Measurements from ENCODE around the gene MRPL4.

MRPL4 gene

GRCh38 chr19:10214784-10215183 lies 37.2 kb upstream of the MRPL4 start:
- no peak overlapping the region for H2AK5ac ChIP-seq (ENCODE audit: low read depth, low read length)
- no peak overlapping the region for H4K91ac ChIP-seq (ENCODE audit: low read depth, low read length, poor library complexity)
- no peak overlapping the region for H2AFZ ChIP-seq (ENCODE audit: low read length)
- no peak overlapping the region for H3K14ac ChIP-seq (ENCODE audit: low read length)
- no peak overlapping the region for H3K4ac ChIP-seq (ENCODE audit: low read length)
- H3K4me1 ChIP-seq (ENCODE audit: control insufficient read depth in 2 of 2, insufficient read depth in 1 of 2, low read depth in 1 of 2, low read length in 2 of 2), result no peaks in the 10 kb centered on the region
- H3K27ac ChIP-seq (replicated peaks; ENCODE audit: low read length), result no peak overlapping the region
- WGBS, 2 donors (ENCODE audit: extremely low coverage in 2 of 2, insufficient read length in 2 of 2, insufficient replicate concordance in 1 of 2), result no CpG with 5 or more reads among the region's 5 CpGs
- H3K9ac ChIP-seq (ENCODE audit: low read depth, low read length, poor library complexity), result no peak overlapping the region
- H3K36me3 ChIP-seq (replicated peaks in 1 of 2; ENCODE audit: control insufficient read depth in 2 of 2, insufficient read depth in 2 of 2, low read length in 2 of 2), result no peaks in the 10 kb centered on the region
- H2BK5ac ChIP-seq (ENCODE audit: low read length), result no peak overlapping the region
- no peak overlapping the region for H3K23ac ChIP-seq (ENCODE audit: low read depth, low read length, poor library complexity)
- H4K8ac ChIP-seq (ENCODE audit: low read depth, low read length), result no peak overlapping the region
- H3K9me3 ChIP-seq (replicated peaks in 1 of 2; ENCODE audit: control insufficient read depth in 2 of 2, insufficient read depth in 1 of 2, low read depth in 1 of 2, low read length in 2 of 2), result no peaks in the 10 kb centered on the region
- no peak overlapping the region for H3K4me3 ChIP-seq (ENCODE audit: low read length in 2 of 2)
- H3K27me3 ChIP-seq (ENCODE audit: control insufficient read depth in 3 of 3, insufficient read depth in 3 of 3, low read depth in 1 of 3, low read length in 3 of 3), result no peaks in the 10 kb centered on the region
- no peak overlapping the region for H2BK12ac ChIP-seq (ENCODE audit: low read length)
- DNase-seq (ENCODE audit: low spot score), result no peak
- no peak overlapping the region for H3K4me2 ChIP-seq (ENCODE audit: insufficient read depth, low read length, poor library complexity, severe bottlenecking)
- no peak overlapping the region for H2BK120ac ChIP-seq (ENCODE audit: low read depth, low read length)
- no peaks in the 10 kb centered on the region for H3K79me1 ChIP-seq (ENCODE audit: low read depth, low read length)
- H3K18ac ChIP-seq (ENCODE audit: low read length), result no peak overlapping the region
- no peak overlapping the region for H2BK15ac ChIP-seq (ENCODE audit: low read length)

GRCh38 chr19:10217085-10217484 lies 34.9 kb upstream of the MRPL4 start:
- Histone ChIP-seq H3K27me3 (ENCODE audit: control insufficient read depth in 3 of 3, insufficient read depth in 3 of 3, low read depth in 1 of 3, low read length in 3 of 3) (no peaks in the 10 kb centered on the region), H4K91ac (ENCODE audit: low read depth, low read length, poor library complexity) (no peak overlapping the region), H3K14ac (ENCODE audit: low read length) (no peak overlapping the region), H3K4me2 (ENCODE audit: insufficient read depth, low read length, poor library complexity, severe bottlenecking) (no peak overlapping the region), H2BK120ac (ENCODE audit: low read depth, low read length) (no peak overlapping the region), H3K18ac (ENCODE audit: low read length) (no peak overlapping the region), H3K4ac (ENCODE audit: low read length) (no peak overlapping the region), H3K9ac (ENCODE audit: low read depth, low read length, poor library complexity) (no peak overlapping the region), H4K8ac (ENCODE audit: low read depth, low read length) (no peak overlapping the region), H3K36me3 (replicated peaks in 1 of 2; ENCODE audit: control insufficient read depth in 2 of 2, insufficient read depth in 2 of 2, low read length in 2 of 2) (peaks cover 0 to 2% of the 10 kb centered on the region in 2 donors), H2BK15ac (ENCODE audit: low read length) (no peak overlapping the region), H3K4me1 (ENCODE audit: control insufficient read depth in 2 of 2, insufficient read depth in 1 of 2, low read depth in 1 of 2, low read length in 2 of 2) (no peaks in the 10 kb centered on the region), H2AK5ac (ENCODE audit: low read depth, low read length) (no peak overlapping the region), H2AFZ (ENCODE audit: low read length) (no peak overlapping the region), H3K4me3 (ENCODE audit: low read length in 2 of 2) (no peak overlapping the region), H2BK5ac (ENCODE audit: low read length) (no peak overlapping the region), H2BK12ac (ENCODE audit: low read length) (no peak overlapping the region), H3K23ac (ENCODE audit: low read depth, low read length, poor library complexity) (no peak overlapping the region), H3K9me3 (replicated peaks in 1 of 2; ENCODE audit: control insufficient read depth in 2 of 2, insufficient read depth in 1 of 2, low read depth in 1 of 2, low read length in 2 of 2) (no peaks in the 10 kb centered on the region), H3K79me1 (ENCODE audit: low read depth, low read length) (no peaks in the 10 kb centered on the region), H3K27ac (replicated peaks; ENCODE audit: low read length) (no peak overlapping the region)
- DNase-seq (ENCODE audit: low spot score), result no peak
- no CpG with 5 or more reads among the region's 9 CpGs for WGBS, 2 donors (ENCODE audit: extremely low coverage in 2 of 2, insufficient read length in 2 of 2, insufficient replicate concordance in 1 of 2)

- Histone ChIP-seq H3K9ac (ENCODE audit: low read depth, low read length, poor library complexity) (no peak overlapping the region), H2BK120ac (ENCODE audit: low read depth, low read length) (no peak overlapping the region), H2AK5ac (ENCODE audit: low read depth, low read length) (no peak overlapping the region), H3K23ac (ENCODE audit: low read depth, low read length, poor library complexity) (no peak overlapping the region), H3K4ac (ENCODE audit: low read length) (no peak overlapping the region), H3K9me3 (replicated peaks in 1 of 2; ENCODE audit: control insufficient read depth in 2 of 2, insufficient read depth in 1 of 2, low read depth in 1 of 2, low read length in 2 of 2) (no peaks in the 10 kb centered on the region), H2AFZ (ENCODE audit: low read length) (no peak overlapping the region), H3K4me2 (ENCODE audit: insufficient read depth, low read length, poor library complexity, severe bottlenecking) (no peak overlapping the region), H2BK5ac (ENCODE audit: low read length) (no peak overlapping the region), H4K8ac (ENCODE audit: low read depth, low read length) (no peak overlapping the region), H3K14ac (ENCODE audit: low read length) (no peak overlapping the region), H3K4me1 (ENCODE audit: control insufficient read depth in 2 of 2, insufficient read depth in 1 of 2, low read depth in 1 of 2, low read length in 2 of 2) (no peaks in the 10 kb centered on the region), H3K4me3 (ENCODE audit: low read length in 2 of 2) (no peak overlapping the region), H3K79me1 (ENCODE audit: low read depth, low read length) (peaks cover 7% of the 10 kb centered on the region), H3K36me3 (replicated peaks in 1 of 2; ENCODE audit: control insufficient read depth in 2 of 2, insufficient read depth in 2 of 2, low read length in 2 of 2) (peaks cover 15 to 19% of the 10 kb centered on the region in 2 donors), H3K18ac (ENCODE audit: low read length) (no peak overlapping the region), H2BK15ac (ENCODE audit: low read length) (no peak overlapping the region), H4K91ac (ENCODE audit: low read depth, low read length, poor library complexity) (no peak overlapping the region), H3K27me3 (ENCODE audit: control insufficient read depth in 3 of 3, insufficient read depth in 3 of 3, low read depth in 1 of 3, low read length in 3 of 3) (no peaks in the 10 kb centered on the region), H2BK12ac (ENCODE audit: low read length) (no peak overlapping the region), H3K27ac (replicated peaks; ENCODE audit: low read length) (no peak overlapping the region)
- no peak for DNase-seq (ENCODE audit: low spot score)
- no CpG with 5 or more reads among the region's 3 CpGs for WGBS, 2 donors (ENCODE audit: extremely low coverage in 2 of 2, insufficient read length in 2 of 2, insufficient replicate concordance in 1 of 2)
Measured at GRCh38 chr19:10219678-10220077, 32.3 kb upstream of the MRPL4 start.

GRCh38 chr19:10220695-10221094 lies 31.3 kb upstream of the MRPL4 start:
- H2BK120ac ChIP-seq (ENCODE audit: low read depth, low read length), result no peak overlapping the region
- no peak overlapping the region for H3K14ac ChIP-seq (ENCODE audit: low read length)
- no peak overlapping the region for H3K9ac ChIP-seq (ENCODE audit: low read depth, low read length, poor library complexity)
- H3K18ac ChIP-seq (ENCODE audit: low read length), result no peak overlapping the region
- H3K23ac ChIP-seq (ENCODE audit: low read depth, low read length, poor library complexity), result no peak overlapping the region
- no peak for DNase-seq (ENCODE audit: low spot score)
- no CpG with 5 or more reads among the region's 7 CpGs for WGBS, 2 donors (ENCODE audit: extremely low coverage in 2 of 2, insufficient read length in 2 of 2, insufficient replicate concordance in 1 of 2)
- H2BK5ac ChIP-seq (ENCODE audit: low read length), result no peak overlapping the region
- H3K27ac ChIP-seq (replicated peaks; ENCODE audit: low read length), result no peak overlapping the region
- H3K9me3 ChIP-seq (replicated peaks in 1 of 2; ENCODE audit: control insufficient read depth in 2 of 2, insufficient read depth in 1 of 2, low read depth in 1 of 2, low read length in 2 of 2), result no peaks in the 10 kb centered on the region
- no peaks in the 10 kb centered on the region for H3K4me1 ChIP-seq (ENCODE audit: control insufficient read depth in 2 of 2, insufficient read depth in 1 of 2, low read depth in 1 of 2, low read length in 2 of 2)
- H3K4me2 ChIP-seq (ENCODE audit: insufficient read depth, low read length, poor library complexity, severe bottlenecking), result no peak overlapping the region
- H3K36me3 ChIP-seq (replicated peaks in 1 of 2; ENCODE audit: control insufficient read depth in 2 of 2, insufficient read depth in 2 of 2, low read length in 2 of 2), result peaks cover 15 to 23% of the 10 kb centered on the region in 2 donors
- no peak overlapping the region for H2BK15ac ChIP-seq (ENCODE audit: low read length)
- no peak overlapping the region for H2AFZ ChIP-seq (ENCODE audit: low read length)
- H4K91ac ChIP-seq (ENCODE audit: low read depth, low read length, poor library complexity), result no peak overlapping the region
- no peak overlapping the region for H3K4ac ChIP-seq (ENCODE audit: low read length)
- H3K4me3 ChIP-seq (ENCODE audit: low read length in 2 of 2), result no peak overlapping the region
- no peak overlapping the region for H2AK5ac ChIP-seq (ENCODE audit: low read depth, low read length)
- H3K79me1 ChIP-seq (ENCODE audit: low read depth, low read length), result peaks cover 7% of the 10 kb centered on the region
- no peak overlapping the region for H2BK12ac ChIP-seq (ENCODE audit: low read length)
- no peaks in the 10 kb centered on the region for H3K27me3 ChIP-seq (ENCODE audit: control insufficient read depth in 3 of 3, insufficient read depth in 3 of 3, low read depth in 1 of 3, low read length in 3 of 3)
- no peak overlapping the region for H4K8ac ChIP-seq (ENCODE audit: low read depth, low read length)

All from neuronal stem cell (in vitro differentiated cells).